ENCODE results near the gene SLC22A1. TPM values are rescaled to one million over a fixed set of nuclear protein-coding genes. Genes with fewer than 3 reads are reported as not detected.

SLC22A1 gene
- total RNA-seq, 2 donors from 2014 or later, result 0.26 to 0.33 TPM

GRCh38 chr6:160146454-160147145 is 25.0 kb downstream of the SLC22A1 start:
- Histone ChIP-seq H3K4me1 (no peaks in the 10 kb centered on the region), H3K27ac (no peak overlapping the region), H3K27me3 (no peaks in the 10 kb centered on the region), H3K36me3 (replicated peaks in 1 of 2; ENCODE audit: insufficient read depth in 1 of 2, low read depth in 2 of 2) (no peaks in the 10 kb centered on the region), H3K9me3 (no peaks in the 10 kb centered on the region), H3K4me3 (no peak overlapping the region)
- intact Hi-C loops (cut with DNase I), result no loop called here
- WGBS, 2 donors, result 94 to 96% methylated on average over 6 of the region's 6 CpGs
- TF ChIP-seq POLR2A (IDR thresholded peaks at IDR 0.05), result no peak
- TF ChIP-seq, protein P1, sequence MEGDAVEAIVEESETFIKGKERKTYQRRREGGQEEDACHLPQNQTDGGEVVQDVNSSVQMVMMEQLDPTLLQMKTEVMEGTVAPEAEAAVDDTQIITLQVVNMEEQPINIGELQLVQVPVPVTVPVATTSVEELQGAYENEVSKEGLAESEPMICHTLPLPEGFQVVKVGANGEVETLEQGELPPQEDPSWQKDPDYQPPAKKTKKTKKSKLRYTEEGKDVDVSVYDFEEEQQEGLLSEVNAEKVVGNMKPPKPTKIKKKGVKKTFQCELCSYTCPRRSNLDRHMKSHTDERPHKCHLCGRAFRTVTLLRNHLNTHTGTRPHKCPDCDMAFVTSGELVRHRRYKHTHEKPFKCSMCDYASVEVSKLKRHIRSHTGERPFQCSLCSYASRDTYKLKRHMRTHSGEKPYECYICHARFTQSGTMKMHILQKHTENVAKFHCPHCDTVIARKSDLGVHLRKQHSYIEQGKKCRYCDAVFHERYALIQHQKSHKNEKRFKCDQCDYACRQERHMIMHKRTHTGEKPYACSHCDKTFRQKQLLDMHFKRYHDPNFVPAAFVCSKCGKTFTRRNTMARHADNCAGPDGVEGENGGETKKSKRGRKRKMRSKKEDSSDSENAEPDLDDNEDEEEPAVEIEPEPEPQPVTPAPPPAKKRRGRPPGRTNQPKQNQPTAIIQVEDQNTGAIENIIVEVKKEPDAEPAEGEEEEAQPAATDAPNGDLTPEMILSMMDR (IDR thresholded peaks at IDR 0.05), result no peak
- no peak for DNase-seq
- no peak for ATAC-seq

- TF ChIP-seq POLR2A (IDR thresholded peaks at IDR 0.05), result no peak
- TF ChIP-seq, protein P1 (IDR thresholded peaks at IDR 0.05), result no peak
- Histone ChIP-seq H3K36me3 (replicated peaks in 1 of 2; ENCODE audit: insufficient read depth in 1 of 2, low read depth in 2 of 2) (no peaks in the 10 kb centered on the region), H3K4me1 (no peaks in the 10 kb centered on the region), H3K9me3 (no peaks in the 10 kb centered on the region), H3K27ac (no peak overlapping the region), H3K4me3 (no peak overlapping the region), H3K27me3 (no peaks in the 10 kb centered on the region)
- intact Hi-C loops (cut with DNase I), result no loop called here
- 92 to 97% methylated on average over 3 of the region's 3 CpGs for WGBS, 2 donors
- no peak for DNase-seq
- ATAC-seq, result no peak
These were observed 25.5 kb downstream of the SLC22A1 start for GRCh38 chr6:160147146-160147536.

DNA sequence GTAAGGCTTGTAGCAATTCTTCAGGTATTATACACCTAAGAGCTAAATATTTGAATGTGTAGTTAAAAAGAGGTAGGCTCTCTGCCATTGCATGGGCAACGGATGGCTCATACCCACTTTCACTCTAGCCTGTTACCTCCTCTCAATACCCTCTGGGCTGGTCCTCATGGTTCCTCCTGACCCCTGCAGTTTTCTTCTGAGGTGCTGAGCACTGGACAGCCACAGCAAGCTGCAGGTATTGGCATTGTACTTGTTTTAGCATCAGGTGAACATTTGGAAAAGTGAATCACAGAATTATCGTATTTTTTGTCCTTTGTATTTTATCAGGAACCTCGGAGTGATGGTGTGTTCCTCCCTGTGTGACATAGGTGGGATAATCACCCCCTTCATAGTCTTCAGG is 32.9 kb downstream of the SLC22A1 start:
- no peaks in the 10 kb centered on the region for H3K27me3 ChIP-seq
- H3K4me1 ChIP-seq, result no peaks in the 10 kb centered on the region
- no peak for DNase-seq
- no peaks in the 10 kb centered on the region for H3K36me3 ChIP-seq (replicated peaks in 1 of 2; ENCODE audit: insufficient read depth in 1 of 2, low read depth in 2 of 2)
- ATAC-seq, result no peak
- H3K9me3 ChIP-seq, result peaks cover 0 to 5% (median 0%) of the 10 kb centered on the region in 3 donors
- H3K27ac ChIP-seq, result no peak overlapping the region
- WGBS, 2 donors, result 93 to 100% methylated on average over 3 of the region's 3 CpGs
- intact Hi-C loops (cut with DNase I), result no loop called here
- no peak for TF ChIP-seq POLR2A (IDR thresholded peaks at IDR 0.05)
- TF ChIP-seq, protein P1 (IDR thresholded peaks at IDR 0.05), result no peak
- H3K4me3 ChIP-seq, result no peak overlapping the region

GRCh38 chr6:160156842-160157241 is 35.2 kb downstream of the SLC22A1 start:
- intact Hi-C loops (cut with DNase I), result no loop called here
- 78 to 83% methylated on average over 1 of the region's 1 CpG for WGBS, 2 donors

More at GRCh38 chr6:160156842-160157241, 35.2 kb downstream of the SLC22A1 start:
- Histone ChIP-seq H3K9me3 (peaks cover 0 to 5% (median 0%) of the 10 kb centered on the region in 3 donors), H3K27me3 (no peaks in the 10 kb centered on the region), H3K36me3 (replicated peaks in 1 of 2; ENCODE audit: insufficient read depth in 1 of 2, low read depth in 2 of 2) (no peaks in the 10 kb centered on the region), H3K4me1 (peaks cover 10% of the 10 kb centered on the region), H3K27ac (no peak overlapping the region), H3K4me3 (no peak overlapping the region)
- no peak for DNase-seq
- no peak for TF ChIP-seq POLR2A (IDR thresholded peaks at IDR 0.05)
- TF ChIP-seq, protein P1 (IDR thresholded peaks at IDR 0.05), result no peak
- no peak for ATAC-seq
